HCT116 (cell line): ENCODE measurements around the gene CLIC4. TPM values are rescaled to one million over a fixed set of nuclear protein-coding genes. Genes with fewer than 3 reads are reported as not detected.

ENCODE experiments used
- ATAC-seq: fragments of 200-7000 bp; cut with Tn5 transposase; 2 replicates; pipeline ENCODE4 v1.9.1; 2020; ENCODE audit warnings: mild to moderate bottlenecking, moderate library complexity
- BruUV-seq: library from RNA; stranded (reverse); fragments of 400-500 nt; replicated peaks from 2 replicates; lab custom pipeline; 2021; lab: Mats Ljungman, UMichigan
- CTCF ChIA-PET: fragments of 300-600 bp; sonication (Branson Sonifier 250); formaldehyde crosslinking; loops from one replicate; lab custom pipeline; 2021; ENCODE audit warnings: antibody characterized with exemption; lab: Charles Lee
- POLR2A ChIA-PET: fragments of 300-600, 350-600 bp; sonication (Branson Sonifier 250); formaldehyde crosslinking; loops from one replicate; lab custom pipeline; 2021; ENCODE audit warnings: antibody characterized with exemption; lab: Charles Lee
- RAD21 ChIA-PET, 2 experiments: fragments of 300-600 bp; sonication (Branson Sonifier 250); formaldehyde crosslinking; loops; one replicate each; lab custom pipeline; 2023; ENCODE audit warnings: low total read pairs in 2 of 2; ENCODE audit not compliant: uncharacterized antibody in 2 of 2, unreplicated experiment in 2 of 2, low non-redundant PET in 1 of 2; lab: Charles Lee
- DNase-seq: peaks from one replicate; pipeline ENCODE4 v3.0.0-alpha.2; 2010; ENCODE audit warnings: low read depth, low spot score
- H2AFZ ChIP-seq: fragments of 200-600 bp; shearing (Covaris generic), sonication (generic); 2 replicates; pipeline ENCODE4 v1.6.1; 2017; ENCODE audit warnings: low read depth, mixed run types, mixed read lengths, antibody characterized with exemption, low read length; ENCODE audit not compliant: poor library complexity, severe bottlenecking
- H3K27ac ChIP-seq: 2 replicates; pipeline ENCODE4 v1.5.1; 2012; ENCODE audit warnings: low read depth, low read length
- H3K27me3 ChIP-seq: fragments of 200-600 bp; sonication (generic); 2 replicates; pipeline ENCODE4 v1.6.1; 2016; ENCODE audit warnings: mixed run types, low read length, mixed read lengths; ENCODE audit not compliant: insufficient read depth
- H3K36me3 ChIP-seq, 2 experiments: fragments of 200-500 bp in 1 of 2; fragments of 200-600 bp in 1 of 2; sonication (Bioruptor generic) in 1 of 2; sonication (generic) in 1 of 2; 2 replicates each; pipeline versions ENCODE4 v1.5.1 to v1.6.1; 2014 to 2016; ENCODE audit warnings: low read length in 2 of 2, inconsistent platforms in 1 of 2, mixed read lengths in 1 of 2, mixed run types in 1 of 2; ENCODE audit not compliant: insufficient read depth in 2 of 2, control insufficient read depth in 1 of 2
- H3K4me1 ChIP-seq, 2 experiments: fragments of 200-600 bp in 1 of 2; sonication (generic) in 1 of 2; 2 replicates each; pipeline versions ENCODE4 v1.5.1 to v1.6.1; 2012 to 2017; ENCODE audit warnings: low read length in 2 of 2, inconsistent platforms in 1 of 2, mild to moderate bottlenecking in 1 of 2, mixed read lengths in 1 of 2, mixed run types in 1 of 2, moderate library complexity in 1 of 2; ENCODE audit not compliant: insufficient read depth in 2 of 2, control insufficient read depth in 1 of 2
- H3K4me2 ChIP-seq: fragments of 200-600 bp; sonication (generic); 2 replicates; pipeline ENCODE4 v1.6.1; 2017; ENCODE audit warnings: mixed run types, low read length, mixed read lengths
- H3K4me3 ChIP-seq, 2 experiments: fragments of 200-600 bp in 1 of 2; sonication (generic) in 1 of 2; replicated peaks in 1 of 2; 2 replicates each; pipeline ENCODE4 v1.5.1; 2011 to 2016; ENCODE audit warnings: low read length in 2 of 2, control low read depth in 1 of 2, low read depth in 1 of 2, mild to moderate bottlenecking in 1 of 2, mixed read lengths in 1 of 2, mixed run types in 1 of 2
- H3K79me2 ChIP-seq: fragments of 200-600 bp; sonication (generic); 2 replicates; pipeline ENCODE4 v1.6.1; 2017; ENCODE audit warnings: mild to moderate bottlenecking, mixed run types, low read length, moderate library complexity, mixed read lengths; ENCODE audit not compliant: insufficient read depth
- H3K9ac ChIP-seq: fragments of 200-600 bp; sonication (generic); 2 replicates; pipeline ENCODE4 v1.6.1; 2016; ENCODE audit warnings: low read length, mixed read lengths
- H3K9me2 ChIP-seq: fragments of 200-600 bp; sonication (generic), shearing (Covaris generic); 2 replicates; pipeline ENCODE4 v1.6.1; 2017; ENCODE audit warnings: mixed run types, mild to moderate bottlenecking, moderate library complexity; ENCODE audit not compliant: insufficient read depth
- H3K9me3 ChIP-seq, 2 experiments: fragments of 200-500 bp in 1 of 2; fragments of 200-600 bp in 1 of 2; sonication (Bioruptor generic) in 1 of 2; sonication (generic) in 1 of 2; 2 replicates each; pipeline ENCODE4 v1.6.1; 2014 to 2017; ENCODE audit warnings: low read length in 2 of 2, mixed read lengths in 2 of 2, inconsistent platforms in 1 of 2, low read depth in 1 of 2, mild to moderate bottlenecking in 1 of 2, mixed run types in 1 of 2, moderate library complexity in 1 of 2; ENCODE audit not compliant: control insufficient read depth in 1 of 2, insufficient read depth in 1 of 2
- H4K20me1 ChIP-seq: fragments of 200-600 bp; sonication (generic), shearing (Covaris generic); 2 replicates; pipeline ENCODE4 v1.6.1; 2017; ENCODE audit warnings: mixed run types, mild to moderate bottlenecking, moderate library complexity; ENCODE audit not compliant: insufficient read depth
- EZH2 ChIP-seq: fragments of 200-600 bp; sonication (generic); IDR thresholded peaks from 2 replicates; pipeline ENCODE4 v1.6.1; 2017; ENCODE audit warnings: antibody characterized with exemption, mixed run types
- JUND ChIP-seq: IDR thresholded peaks from 2 replicates; pipeline ENCODE4 v1.6.1; 2012
- SRF ChIP-seq: IDR thresholded peaks from 2 replicates; pipeline ENCODE4 v1.6.1; 2012; ENCODE audit warnings: low read depth
- intact Hi-C: fragments of 100-400 bp; cut with micrococcal nuclease; formaldehyde crosslinking; loops from 2 replicates; pipeline ENCODE4 v1.10.0; 2022
- total RNA-seq: library from RNA; stranded (reverse); gene quantifications from one replicate; pipeline ENCODE4 v1.2.1, GENCODE V29; 2021; ENCODE audit not compliant: unreplicated experiment
- TF ChIP-seq, protein P1 (sequence below): IDR thresholded peaks from 2 replicates; pipeline ENCODE4 v1.6.1; 2012; ENCODE audit warnings: low read depth

The CLIC4 gene
- total RNA-seq, 1 experiment from 2014 or later = 77.2 TPM

- TF ChIP-seq EZH2 = no peak
Measured at GRCh38 chr1:24825174-24825573, 79.9 kb downstream of the CLIC4 start (continued).

DNA sequence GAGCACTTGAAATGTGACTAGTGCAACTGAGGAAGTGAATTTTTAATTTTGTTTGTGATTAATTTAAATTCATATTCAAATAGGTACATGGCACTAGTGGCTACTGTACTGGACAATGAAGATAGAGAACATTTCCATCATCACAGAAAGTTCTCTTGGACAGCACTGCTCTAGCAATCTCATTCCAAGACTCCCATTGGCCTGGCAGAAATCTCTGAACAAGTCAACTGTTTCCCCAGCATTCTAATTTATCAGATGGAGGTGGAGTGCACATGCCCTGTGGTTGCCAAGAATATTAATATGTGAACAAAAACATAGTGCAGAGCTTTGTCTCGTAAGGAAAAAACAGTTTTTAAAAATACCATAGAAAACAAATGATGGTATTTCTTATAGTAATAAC lies 81.3 kb downstream of the CLIC4 start:
- ChIA-PET POLR2A (no interaction called here), CTCF (interaction anchor here (1.1 to 2.9 kb wide), 3 partner anchors 8 to 138 kb away, joined by 3 to 16 read pairs (median 6); no protein-coding TSS in a partner anchor), RAD21 (interaction anchor here in 1 of 2 experiments (0.8 kb wide), 1 partner anchor 138 kb away, joined by 3 read pairs; no protein-coding TSS in a partner anchor)
- ATAC-seq (no peak), DNase-seq (no peak)
- Histone ChIP-seq H3K4me3 (no peak overlapping the region), H3K9me3 (no peaks in the 10 kb centered on the region), H3K4me1 (peaks cover 0 to 14% of the 10 kb centered on the region in 2 experiments; a peak in 2 of 4 replicates), H3K4me2 (no peak overlapping the region), H4K20me1 (no peaks in the 10 kb centered on the region), H3K27ac (no peak overlapping the region), H2AFZ (no peak overlapping the region), H3K27me3 (no peaks in the 10 kb centered on the region), H3K9ac (no peak overlapping the region), H3K36me3 (no peaks in the 10 kb centered on the region), H3K9me2 (no peaks in the 10 kb centered on the region), H3K79me2 (no peaks in the 10 kb centered on the region)
- intact Hi-C loops = no loop called here
- TF ChIP-seq, protein P1, sequence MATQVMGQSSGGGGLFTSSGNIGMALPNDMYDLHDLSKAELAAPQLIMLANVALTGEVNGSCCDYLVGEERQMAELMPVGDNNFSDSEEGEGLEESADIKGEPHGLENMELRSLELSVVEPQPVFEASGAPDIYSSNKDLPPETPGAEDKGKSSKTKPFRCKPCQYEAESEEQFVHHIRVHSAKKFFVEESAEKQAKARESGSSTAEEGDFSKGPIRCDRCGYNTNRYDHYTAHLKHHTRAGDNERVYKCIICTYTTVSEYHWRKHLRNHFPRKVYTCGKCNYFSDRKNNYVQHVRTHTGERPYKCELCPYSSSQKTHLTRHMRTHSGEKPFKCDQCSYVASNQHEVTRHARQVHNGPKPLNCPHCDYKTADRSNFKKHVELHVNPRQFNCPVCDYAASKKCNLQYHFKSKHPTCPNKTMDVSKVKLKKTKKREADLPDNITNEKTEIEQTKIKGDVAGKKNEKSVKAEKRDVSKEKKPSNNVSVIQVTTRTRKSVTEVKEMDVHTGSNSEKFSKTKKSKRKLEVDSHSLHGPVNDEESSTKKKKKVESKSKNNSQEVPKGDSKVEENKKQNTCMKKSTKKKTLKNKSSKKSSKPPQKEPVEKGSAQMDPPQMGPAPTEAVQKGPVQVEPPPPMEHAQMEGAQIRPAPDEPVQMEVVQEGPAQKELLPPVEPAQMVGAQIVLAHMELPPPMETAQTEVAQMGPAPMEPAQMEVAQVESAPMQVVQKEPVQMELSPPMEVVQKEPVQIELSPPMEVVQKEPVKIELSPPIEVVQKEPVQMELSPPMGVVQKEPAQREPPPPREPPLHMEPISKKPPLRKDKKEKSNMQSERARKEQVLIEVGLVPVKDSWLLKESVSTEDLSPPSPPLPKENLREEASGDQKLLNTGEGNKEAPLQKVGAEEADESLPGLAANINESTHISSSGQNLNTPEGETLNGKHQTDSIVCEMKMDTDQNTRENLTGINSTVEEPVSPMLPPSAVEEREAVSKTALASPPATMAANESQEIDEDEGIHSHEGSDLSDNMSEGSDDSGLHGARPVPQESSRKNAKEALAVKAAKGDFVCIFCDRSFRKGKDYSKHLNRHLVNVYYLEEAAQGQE = no peak
- TF ChIP-seq JUND (no peak), SRF (no peak)
- BruUV-seq = no TSS peak
